B cell (primary cell): Measurements from ENCODE around the gene ITIH1. TPM values are rescaled to one million over a fixed set of nuclear protein-coding genes. Genes with fewer than 3 reads are reported as not detected.

ENCODE experiments used
- ATAC-seq: fragments of 200-7000 bp; cut with Tn5 transposase; one replicate; pipeline ENCODE4 v1.10.0; 2021; ENCODE audit warnings: low read depth, mild to moderate bottlenecking, moderate number of reproducible peaks, moderate library complexity
- CTCF ChIA-PET: fragments of 350-600 bp; sonication (Branson Sonifier 250); formaldehyde crosslinking; loops from one replicate; lab custom pipeline; 2021; ENCODE audit warnings: antibody characterized with exemption, inconsistent platforms; lab: Charles Lee
- POLR2A ChIA-PET: fragments of 350-600 bp; sonication (Branson Sonifier 250); formaldehyde crosslinking; loops from one replicate; lab custom pipeline; 2021; ENCODE audit warnings: antibody characterized with exemption; lab: Charles Lee
- DNase-seq: peaks from one replicate; pipeline ENCODE4 v3.0.0; 2013
- H2AFZ ChIP-seq: 2 replicates; pipeline ENCODE4 v1.6.1; 2012; ENCODE audit warnings: mild to moderate bottlenecking, low read depth, low read length; ENCODE audit not compliant: insufficient read depth, poor library complexity, severe bottlenecking
- H3K27ac ChIP-seq, 2 donors: 1 replicate in 1 of 2; 2 replicates in 1 of 2; pipeline ENCODE4 v1.5.1; 2012 to 2013; ENCODE audit warnings: low read length in 2 of 2, mild to moderate bottlenecking in 2 of 2, moderate library complexity in 1 of 2
- H3K27me3 ChIP-seq, 4 experiments: fragments of 200-600 bp in 1 of 4; sonication (generic) in 1 of 4; replicated peaks in 1 of 4; 1 replicate in 2 of 4; 2 replicates in 2 of 4; pipeline versions ENCODE4 v1.6.1 to v1.7.0; 2013 to 2016; ENCODE audit warnings: low read length in 3 of 4, mild to moderate bottlenecking in 2 of 4, mixed read lengths in 1 of 4, moderate library complexity in 1 of 4; ENCODE audit not compliant: insufficient read depth in 4 of 4, control insufficient read depth in 3 of 4; ENCODE audit errors: control extremely low read depth in 1 of 4
- H3K36me3 ChIP-seq, 2 experiments: replicated peaks in 1 of 2; 1 replicate in 1 of 2; 2 replicates in 1 of 2; pipeline versions ENCODE4 v1.6.1 to v1.7.1; 2013; ENCODE audit warnings: low read length in 1 of 2; ENCODE audit not compliant: insufficient read depth in 2 of 2, control insufficient read depth in 1 of 2; ENCODE audit errors: control extremely low read depth in 1 of 2, extremely low read depth in 1 of 2
- H3K4me1 ChIP-seq, 2 donors: fragments of 200-600 bp in 1 of 2; sonication (generic) in 1 of 2; 1 replicate in 1 of 2; 2 replicates in 1 of 2; pipeline versions ENCODE4 v1.5.1 to v1.6.1; 2013 to 2017; ENCODE audit warnings: low read length in 2 of 2; ENCODE audit not compliant: control insufficient read depth in 2 of 2, insufficient read depth in 2 of 2
- H3K4me2 ChIP-seq: replicated peaks from 2 replicates; pipeline ENCODE3; 2012; ENCODE audit warnings: mild to moderate bottlenecking, low read depth, low read length; ENCODE audit not compliant: poor library complexity, severe bottlenecking
- H3K4me3 ChIP-seq, 5 experiments: fragments of 200-600 bp in 1 of 5; sonication (generic) in 1 of 5; 1 replicate in 3 of 5; 2 replicates in 2 of 5; pipeline versions ENCODE4 v1.5.1 to v1.7.0; 2011 to 2016; ENCODE audit warnings: low read length in 4 of 5, mild to moderate bottlenecking in 4 of 5, low read depth in 2 of 5, control low read depth in 1 of 5, moderate library complexity in 1 of 5; ENCODE audit not compliant: insufficient read depth in 1 of 5; ENCODE audit errors: control extremely low read depth in 1 of 5, extremely low read depth in 1 of 5
- H3K79me2 ChIP-seq: fragments of 200-600 bp; sonication (generic); one replicate; pipeline ENCODE4 v1.6.0; 2016; ENCODE audit warnings: low read length; ENCODE audit not compliant: control insufficient read depth, insufficient read depth
- H3K9ac ChIP-seq: fragments of 200-600 bp; sonication (generic); 2 replicates; pipeline ENCODE4 v1.6.1; 2017; ENCODE audit warnings: mild to moderate bottlenecking, low read length, moderate library complexity
- H3K9me3 ChIP-seq, 3 donors: one replicate each; pipeline versions ENCODE4 v1.6.1 to v1.7.1; 2013; ENCODE audit warnings: low read length in 2 of 3; ENCODE audit not compliant: control insufficient read depth in 2 of 3, insufficient read depth in 1 of 3; ENCODE audit errors: control extremely low read depth in 1 of 3
- H4K20me1 ChIP-seq: 2 replicates; pipeline ENCODE4 v1.6.0; 2012; ENCODE audit warnings: mild to moderate bottlenecking, low read length; ENCODE audit not compliant: insufficient read depth, control insufficient read depth, poor library complexity, severe bottlenecking
- H3K27ac Mint-ChIP-seq: one replicate; pipeline ENCODE4 v1.8.0; 2021; ENCODE audit warnings: mixed read lengths
- H3K27me3 Mint-ChIP-seq: one replicate; pipeline ENCODE4 v1.8.0; 2021; ENCODE audit warnings: mixed read lengths
- H3K4me1 Mint-ChIP-seq: one replicate; pipeline ENCODE4 v1.8.0; 2021; ENCODE audit warnings: mixed read lengths
- H3K4me3 Mint-ChIP-seq: one replicate; pipeline ENCODE4 v1.8.0; 2021; ENCODE audit warnings: mixed read lengths
- H3K9me3 Mint-ChIP-seq: one replicate; pipeline ENCODE4 v1.8.0; 2022; ENCODE audit warnings: mixed read lengths; ENCODE audit not compliant: insufficient read depth
- EZH2 ChIP-seq: IDR thresholded peaks from 2 replicates; pipeline ENCODE4 v1.6.1; 2012; ENCODE audit warnings: borderline replicate concordance, low read depth, mild to moderate bottlenecking, moderate library complexity, low read length; ENCODE audit not compliant: insufficient read depth, poor library complexity, severe bottlenecking
- WGBS: methylation state at CpG from one replicate; pipeline ENCODE4 v1.1.5; 2013; ENCODE audit warnings: missing lambda C conversion rate; ENCODE audit not compliant: insufficient coverage; 5-methylcytosine and 5-hydroxymethylcytosine counted together
- intact Hi-C: fragments of 100-400 bp; cut with micrococcal nuclease; formaldehyde crosslinking; loops from one replicate; pipeline ENCODE4 v1.10.0; 2022
- polyA plus RNA-seq: library from polyadenylated mRNA; depleted of rRNA; stranded (reverse); fragments of >200 nt; gene quantifications from 2 replicates; pipeline ENCODE4 v1.2.3, GENCODE V29; 2012
- total RNA-seq, 2 donors: library from RNA; stranded (reverse); fragments of 120-200 nt in 1 of 2; gene quantifications; 1 replicate in 1 of 2; 2 replicates in 1 of 2; pipeline versions ENCODE4 v1.2.3 to v1.2.4, GENCODE V29; 2013 to 2022
- TF ChIP-seq, protein P1 (sequence below): fragments of 200-600 bp; IDR thresholded peaks from one replicate; pipeline ENCODE4 v1.8.0; 2022; ENCODE audit warnings: antibody characterized with exemption, mild to moderate bottlenecking

ITIH1 gene
- total and polyA plus RNA-seq, 2 donors (not counting 1 experiment from before 2014, with no cell fraction given) = 2.0 TPM; not detected in 1

DNA sequence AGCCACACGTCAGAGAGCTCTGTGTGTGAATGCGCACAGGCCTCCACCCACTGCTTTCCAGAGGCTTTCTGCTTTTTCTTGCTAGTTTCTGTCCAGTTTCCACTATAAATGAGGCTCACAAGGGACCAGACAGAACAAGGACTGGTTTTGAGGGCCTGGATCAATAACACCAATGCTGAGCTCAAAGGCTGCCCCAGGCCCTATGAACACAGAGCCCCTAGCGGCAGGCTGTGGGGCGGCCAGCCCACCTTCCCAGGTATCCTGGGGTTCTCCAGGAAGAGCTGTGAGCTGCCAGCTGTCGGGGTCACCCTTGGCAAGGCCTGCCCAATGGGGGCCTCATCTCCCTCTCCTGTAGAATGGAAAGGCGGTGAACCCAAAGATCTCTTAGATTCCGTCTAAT is 15.0 kb downstream of the ITIH1 start:
- H2AFZ ChIP-seq = no peak overlapping the region
- no peak overlapping the region for H3K9ac ChIP-seq
- no peaks in the 10 kb centered on the region for H3K36me3 ChIP-seq
- intact Hi-C loops = no loop called here
- ATAC-seq (no peak), DNase-seq (no peak)
- ChIA-PET CTCF (interaction anchor here (0.6 kb wide), 1 partner anchor 15 kb away, joined by 3 read pairs; no protein-coding TSS in a partner anchor), POLR2A (no interaction called here)
- Mint-ChIP-seq H3K27me3 (no peaks in the 10 kb centered on the region), H3K9me3 (no peaks in the 10 kb centered on the region), H3K27ac (no peak overlapping the region), H3K4me3 (no peak overlapping the region), H3K4me1 (no peaks in the 10 kb centered on the region)
- H3K27ac ChIP-seq = no peak overlapping the region
- H3K79me2 ChIP-seq = no peaks in the 10 kb centered on the region
- H4K20me1 ChIP-seq = no peaks in the 10 kb centered on the region
- H3K4me2 ChIP-seq = no peak overlapping the region
- H3K9me3 ChIP-seq = no peaks in the 10 kb centered on the region
- no peaks in the 10 kb centered on the region for H3K27me3 ChIP-seq
- WGBS = 94% methylated on average over 7 of the region's 7 CpGs
- H3K4me3 ChIP-seq = no peak overlapping the region
- H3K4me1 ChIP-seq = no peaks in the 10 kb centered on the region
- TF ChIP-seq, protein P1, sequence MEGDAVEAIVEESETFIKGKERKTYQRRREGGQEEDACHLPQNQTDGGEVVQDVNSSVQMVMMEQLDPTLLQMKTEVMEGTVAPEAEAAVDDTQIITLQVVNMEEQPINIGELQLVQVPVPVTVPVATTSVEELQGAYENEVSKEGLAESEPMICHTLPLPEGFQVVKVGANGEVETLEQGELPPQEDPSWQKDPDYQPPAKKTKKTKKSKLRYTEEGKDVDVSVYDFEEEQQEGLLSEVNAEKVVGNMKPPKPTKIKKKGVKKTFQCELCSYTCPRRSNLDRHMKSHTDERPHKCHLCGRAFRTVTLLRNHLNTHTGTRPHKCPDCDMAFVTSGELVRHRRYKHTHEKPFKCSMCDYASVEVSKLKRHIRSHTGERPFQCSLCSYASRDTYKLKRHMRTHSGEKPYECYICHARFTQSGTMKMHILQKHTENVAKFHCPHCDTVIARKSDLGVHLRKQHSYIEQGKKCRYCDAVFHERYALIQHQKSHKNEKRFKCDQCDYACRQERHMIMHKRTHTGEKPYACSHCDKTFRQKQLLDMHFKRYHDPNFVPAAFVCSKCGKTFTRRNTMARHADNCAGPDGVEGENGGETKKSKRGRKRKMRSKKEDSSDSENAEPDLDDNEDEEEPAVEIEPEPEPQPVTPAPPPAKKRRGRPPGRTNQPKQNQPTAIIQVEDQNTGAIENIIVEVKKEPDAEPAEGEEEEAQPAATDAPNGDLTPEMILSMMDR = no peak
- no peak for TF ChIP-seq EZH2

DNA sequence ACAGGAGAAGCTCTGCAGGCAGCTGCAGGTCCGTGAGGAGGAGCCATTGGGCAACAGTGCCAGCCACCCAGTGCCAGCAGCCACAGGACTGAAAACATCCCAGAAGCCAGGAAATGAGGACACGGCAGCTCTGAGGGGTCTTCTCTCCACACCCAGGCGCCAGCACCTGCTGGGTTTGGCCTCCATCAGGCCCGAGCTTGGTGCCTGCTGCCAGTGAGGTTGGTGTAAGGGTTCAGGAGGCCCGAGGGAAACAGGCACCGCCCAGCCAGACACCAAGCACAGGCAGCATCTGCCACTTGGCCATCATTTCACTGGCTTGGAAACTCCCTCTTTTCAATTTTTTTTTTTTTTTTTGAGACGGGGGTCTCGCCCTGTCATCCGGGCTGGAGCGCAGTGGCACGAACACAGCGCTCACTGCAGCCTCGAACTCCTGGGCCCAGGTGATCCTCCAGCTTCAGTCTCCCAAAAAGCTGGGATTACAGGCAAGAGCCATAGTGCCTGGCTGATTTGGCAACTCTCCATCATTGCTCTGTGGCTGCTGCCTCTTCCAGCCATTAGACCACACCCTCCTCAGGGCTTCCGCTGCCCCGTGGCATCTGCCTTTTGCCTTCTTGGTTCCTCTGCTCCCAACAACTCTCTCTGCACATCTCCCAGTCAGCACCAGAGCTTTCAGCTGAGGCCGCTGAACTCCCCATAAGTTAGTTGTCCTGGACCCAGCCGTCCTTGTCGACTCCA is 15.7 kb downstream of the ITIH1 start:
- no peaks in the 10 kb centered on the region for H3K27me3 ChIP-seq
- TF ChIP-seq, protein P1 = no peak
- no peak for TF ChIP-seq EZH2
- intact Hi-C loops = no loop called here
- WGBS = 87% methylated on average over 15 of the region's 18 CpGs
- no peak overlapping the region for H3K9ac ChIP-seq
- DNase-seq (no peak), ATAC-seq (no peak)
- Mint-ChIP-seq H3K9me3 (no peaks in the 10 kb centered on the region), H3K4me3 (no peak overlapping the region), H3K27ac (no peak overlapping the region), H3K27me3 (no peaks in the 10 kb centered on the region), H3K4me1 (no peaks in the 10 kb centered on the region)
- H4K20me1 ChIP-seq = no peaks in the 10 kb centered on the region
- no peak overlapping the region for H3K4me2 ChIP-seq
- no peak overlapping the region for H2AFZ ChIP-seq
- no peaks in the 10 kb centered on the region for H3K79me2 ChIP-seq
- no peaks in the 10 kb centered on the region for H3K9me3 ChIP-seq
- no peak overlapping the region for H3K27ac ChIP-seq
- H3K4me3 ChIP-seq = no peak overlapping the region
- POLR2A ChIA-PET = no interaction called here
- no peaks in the 10 kb centered on the region for H3K36me3 ChIP-seq
- H3K4me1 ChIP-seq = no peaks in the 10 kb centered on the region
- CTCF ChIA-PET = no interaction called here
